ENCODE results near the gene BAG3. TPM values are rescaled to one million over a fixed set of nuclear protein-coding genes. Genes with fewer than 3 reads are reported as not detected.

BAG3 gene
- total RNA-seq, 1 experiment from 2014 or later, result 75.7 TPM

DNA sequence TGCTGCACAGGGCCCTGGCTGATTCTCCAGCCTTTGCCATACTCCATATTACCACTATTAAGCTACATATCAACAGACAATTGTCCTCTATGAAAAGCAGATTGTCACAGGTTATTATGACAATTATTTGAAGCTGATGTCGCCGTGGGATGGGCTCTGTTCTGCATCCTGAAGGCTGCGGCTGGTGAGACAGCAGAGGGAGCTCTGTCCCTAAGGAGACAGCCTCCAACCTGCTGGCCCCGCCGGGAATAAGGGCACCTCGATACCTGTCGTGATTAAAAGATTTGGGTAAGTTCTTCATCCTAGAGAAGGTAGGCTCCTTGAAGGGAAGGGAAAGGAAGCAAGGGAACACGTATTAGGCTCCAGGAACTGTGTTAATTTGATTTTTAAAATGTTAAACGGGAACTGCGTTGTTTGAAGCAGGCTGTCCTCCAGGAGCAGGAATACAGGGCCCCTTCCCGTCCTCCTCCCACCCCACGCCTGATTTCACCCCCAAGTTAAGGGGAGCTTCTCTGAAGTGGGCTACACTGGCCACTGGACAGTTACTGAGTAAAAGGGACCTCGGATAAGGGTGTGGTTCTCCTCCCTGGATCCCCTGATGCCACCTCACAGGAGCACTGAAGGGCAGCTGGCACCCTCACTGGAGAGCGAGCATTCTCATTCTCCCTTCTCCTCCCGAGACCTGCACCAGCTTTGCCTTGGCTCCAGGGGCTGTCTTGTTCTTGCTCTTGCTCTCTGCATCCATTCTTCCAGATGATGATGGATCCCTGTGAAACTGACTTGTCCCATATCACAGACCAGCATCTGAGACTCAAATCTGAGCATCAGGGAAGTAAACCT lies 42.6 kb upstream of the BAG3 start:
- Histone ChIP-seq H3K27me3 (ENCODE audit: insufficient read depth, low read depth) (no peaks in the 10 kb centered on the region), H3K27ac (no peak overlapping the region), H4K20me1 (ENCODE audit: insufficient read depth) (no peaks in the 10 kb centered on the region), H3K4me1 (replicated peaks; ENCODE audit: insufficient read depth) (no peaks in the 10 kb centered on the region), H3K36me3 (ENCODE audit: low read depth) (no peaks in the 10 kb centered on the region), H3K4me2 (0 out of 2 replicates have a peak overlapping the region, but pooled peaks have one; percentile 30), H3K9me2 (ENCODE audit: insufficient read depth) (no peaks in the 10 kb centered on the region), H3K79me2 (ENCODE audit: low read depth) (no peaks in the 10 kb centered on the region), H3F3A (ENCODE audit: insufficient read depth, low read depth) (no peaks in the 10 kb centered on the region), H3K9me3 (ENCODE audit: insufficient read depth, low read depth) (no peaks in the 10 kb centered on the region), H2AFZ (peak overlapping the region; percentile 35; the same call in 1 of the 2 replicates), H3K4me3 (no peak overlapping the region)
- CTCF ChIA-PET, result interaction anchor here (0.7 to 1.3 kb wide), 3 partner anchors 20 to 251 kb away, joined by 3 to 5 read pairs (median 4); no protein-coding TSS in a partner anchor
- POLR2A ChIA-PET (ENCODE audit: unreplicated experiment), result interaction anchor here (0.6 kb wide), 1 partner anchor 129 kb away, joined by 3 read pairs; no protein-coding TSS in a partner anchor
- peak; percentile 41 to 52 for DNase-seq
- intact Hi-C loops (cut with micrococcal nuclease; ENCODE audit: unreplicated experiment), result loop anchor here (1.0 to 5.0 kb wide), 5 partner anchors 59 to 251 kb away; no protein-coding TSS in a partner anchor
- TF ChIP-seq EZH2 (IDR thresholded peaks at IDR 0.05; ENCODE audit: low read depth) (no peak), CTCF (conservative IDR thresholded peaks at IDR 0.05) (peak; percentile 71)
- no TSS peak for BruUV-seq (replicated peaks)

DNA sequence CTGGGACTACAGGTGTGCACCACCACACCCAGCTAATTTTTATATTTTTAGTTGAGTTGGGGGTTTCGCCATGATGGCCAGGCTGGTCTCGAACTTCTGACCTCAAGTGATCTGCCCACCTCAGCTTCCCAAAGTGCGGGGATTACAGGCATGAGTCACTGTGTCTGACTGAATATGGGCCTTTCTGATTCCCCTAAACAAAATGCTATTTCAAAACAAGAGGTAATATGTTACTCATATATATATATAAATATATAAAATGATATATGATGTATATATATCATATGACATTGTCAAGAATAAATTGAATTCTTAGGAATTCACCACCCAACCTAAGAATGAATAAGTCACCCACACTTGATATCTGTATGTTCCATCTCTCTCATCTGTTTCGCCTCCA lies 41.7 kb upstream of the BAG3 start:
- Histone ChIP-seq H2AFZ (no peak overlapping the region), H3K27ac (no peak overlapping the region), H3K4me3 (no peak overlapping the region), H3K4me1 (replicated peaks; ENCODE audit: insufficient read depth) (no peaks in the 10 kb centered on the region), H3K4me2 (no peak overlapping the region), H3K36me3 (ENCODE audit: low read depth) (no peaks in the 10 kb centered on the region), H3K27me3 (ENCODE audit: insufficient read depth, low read depth) (no peaks in the 10 kb centered on the region), H3F3A (ENCODE audit: insufficient read depth, low read depth) (no peaks in the 10 kb centered on the region), H4K20me1 (ENCODE audit: insufficient read depth) (no peaks in the 10 kb centered on the region), H3K9me2 (ENCODE audit: insufficient read depth) (no peaks in the 10 kb centered on the region), H3K9me3 (ENCODE audit: insufficient read depth, low read depth) (no peaks in the 10 kb centered on the region), H3K79me2 (ENCODE audit: low read depth) (no peaks in the 10 kb centered on the region)
- no peak for DNase-seq
- BruUV-seq (replicated peaks), result no TSS peak
- POLR2A ChIA-PET (ENCODE audit: unreplicated experiment), result no interaction called here
- TF ChIP-seq CTCF (conservative IDR thresholded peaks at IDR 0.05) (no peak), EZH2 (IDR thresholded peaks at IDR 0.05; ENCODE audit: low read depth) (no peak)
- intact Hi-C loops (cut with micrococcal nuclease; ENCODE audit: unreplicated experiment), result loop anchor here (5.0 kb wide), 2 partner anchors 58 to 128 kb away; no protein-coding TSS in a partner anchor
- CTCF ChIA-PET, result no interaction called here

DNA sequence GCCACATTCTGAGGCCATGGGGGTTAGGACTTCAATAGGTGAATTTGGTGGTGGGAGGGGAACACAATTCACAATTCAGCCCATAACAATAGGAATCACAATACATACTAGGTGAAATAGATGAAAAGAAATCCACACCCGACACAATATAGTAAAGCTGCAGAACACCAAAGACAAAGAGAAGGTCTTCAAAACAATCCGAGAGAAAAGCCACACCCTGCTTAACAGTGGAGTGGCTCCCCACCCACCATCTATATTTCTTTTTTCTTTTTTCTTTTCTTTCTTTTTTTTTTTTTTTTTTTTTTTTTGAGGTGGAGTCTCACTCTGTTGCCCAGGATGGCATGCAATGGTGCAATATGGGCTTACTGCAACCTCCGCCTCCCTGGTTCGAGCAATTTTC lies 39.7 kb upstream of the BAG3 start:
- no peak overlapping the region for H3K27ac ChIP-seq
- no peak overlapping the region for H2AFZ ChIP-seq
- no peaks in the 10 kb centered on the region for H3K79me2 ChIP-seq (ENCODE audit: low read depth)
- H3K4me3 ChIP-seq, result no peak overlapping the region
- TF ChIP-seq CTCF (conservative IDR thresholded peaks at IDR 0.05), result no peak
- no peak for TF ChIP-seq EZH2 (IDR thresholded peaks at IDR 0.05; ENCODE audit: low read depth)
- H3K36me3 ChIP-seq (ENCODE audit: low read depth), result no peaks in the 10 kb centered on the region
- intact Hi-C loops (cut with micrococcal nuclease; ENCODE audit: unreplicated experiment), result no loop called here
- H3K4me1 ChIP-seq (replicated peaks; ENCODE audit: insufficient read depth), result no peaks in the 10 kb centered on the region
- H4K20me1 ChIP-seq (ENCODE audit: insufficient read depth), result no peaks in the 10 kb centered on the region
- no peaks in the 10 kb centered on the region for H3K27me3 ChIP-seq (ENCODE audit: insufficient read depth, low read depth)
- H3K9me2 ChIP-seq (ENCODE audit: insufficient read depth), result no peaks in the 10 kb centered on the region
- DNase-seq, result no peak
- no peaks in the 10 kb centered on the region for H3F3A ChIP-seq (ENCODE audit: insufficient read depth, low read depth)
- no peaks in the 10 kb centered on the region for H3K9me3 ChIP-seq (ENCODE audit: insufficient read depth, low read depth)
- no TSS peak for BruUV-seq (replicated peaks)
- H3K4me2 ChIP-seq, result no peak overlapping the region
- CTCF ChIA-PET, result no interaction called here
- POLR2A ChIA-PET (ENCODE audit: unreplicated experiment), result no interaction called here
